ENCODE data around the gene CD27.
"Not testable (repeated sequence)": the region's sequence is repeated elsewhere in the genome, so short reads cannot be mapped to it uniquely, and the experiment has no call there.

Gene CD27

DNA sequence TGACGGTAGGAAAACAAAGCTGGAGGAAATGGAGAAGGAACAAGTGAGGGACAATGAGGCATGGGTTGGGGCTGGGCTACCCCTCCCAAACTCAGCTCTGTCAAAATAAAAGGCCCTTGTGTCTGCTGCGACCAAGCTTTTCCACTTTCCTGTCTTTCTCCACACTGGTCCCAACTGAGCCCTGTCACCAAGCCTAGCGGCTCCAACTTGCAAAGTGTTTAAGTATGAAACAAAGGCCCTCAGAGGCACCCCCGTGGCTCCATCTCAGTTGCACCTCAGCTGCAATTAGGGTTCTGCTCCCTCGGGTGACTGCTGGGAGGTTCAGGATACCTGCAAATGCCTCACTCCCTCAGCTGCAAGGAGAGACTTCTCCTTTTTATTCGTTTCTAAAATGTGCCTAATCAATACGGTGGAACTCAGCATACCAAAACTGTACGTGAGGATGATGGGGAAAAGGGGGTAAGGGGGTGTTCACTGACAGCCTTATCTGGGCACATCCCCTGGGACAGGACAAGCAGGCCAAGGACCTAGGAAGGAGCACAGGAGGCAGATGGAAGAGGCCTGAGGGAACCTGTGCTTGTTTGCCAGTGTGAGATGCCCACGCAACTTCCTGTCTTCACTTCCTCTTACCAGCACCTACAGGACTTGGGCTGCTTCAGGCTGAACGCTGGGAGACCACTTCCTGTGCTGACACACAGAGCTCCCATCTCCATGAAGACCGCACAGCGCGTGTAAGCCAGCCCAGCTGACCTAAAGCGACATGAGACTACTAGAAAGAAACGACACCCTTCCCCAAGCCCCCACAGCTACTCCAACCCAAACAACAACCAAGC lies 16.9 kb downstream of the CD27 start:
- DNase-seq (ENCODE audit: low spot score), result no peak

DNA sequence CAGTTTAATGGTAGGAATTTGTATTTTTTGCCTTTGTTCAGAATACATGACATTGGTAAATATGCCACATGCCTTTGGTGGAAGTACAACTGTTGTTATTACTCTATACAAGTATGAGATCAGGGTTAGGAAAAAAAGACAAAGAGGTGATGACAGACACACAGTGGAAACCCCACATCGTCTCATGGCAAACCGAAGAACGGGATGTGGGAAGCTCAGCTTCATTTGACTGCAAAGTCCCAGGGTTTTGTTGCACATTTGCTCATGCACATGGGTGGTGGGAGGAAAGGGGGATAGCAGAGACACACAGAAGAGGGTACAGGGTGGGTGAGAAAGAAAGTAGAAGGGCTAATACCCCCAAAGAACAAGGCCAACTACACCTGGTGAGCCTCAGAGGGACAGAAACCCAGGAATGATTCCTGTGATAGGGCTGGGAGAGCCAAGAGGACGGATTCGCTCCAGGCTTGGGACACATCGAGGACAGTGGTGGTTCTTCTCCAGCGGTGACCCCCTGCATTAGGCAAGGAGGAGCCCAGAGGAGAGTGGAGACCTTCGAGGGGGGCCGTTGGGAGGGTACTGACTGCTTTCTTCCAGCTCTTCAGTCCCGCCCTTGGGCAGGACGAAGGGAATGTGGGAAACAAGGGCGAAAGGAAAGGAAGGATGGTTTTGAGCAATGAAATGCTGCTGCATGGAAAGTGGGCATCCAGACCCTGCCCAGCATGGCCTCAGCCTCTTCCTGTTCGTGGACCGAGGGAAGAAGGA lies 17.7 kb downstream of the CD27 start:
- DNase-seq (ENCODE audit: low spot score), result no peak

DNA sequence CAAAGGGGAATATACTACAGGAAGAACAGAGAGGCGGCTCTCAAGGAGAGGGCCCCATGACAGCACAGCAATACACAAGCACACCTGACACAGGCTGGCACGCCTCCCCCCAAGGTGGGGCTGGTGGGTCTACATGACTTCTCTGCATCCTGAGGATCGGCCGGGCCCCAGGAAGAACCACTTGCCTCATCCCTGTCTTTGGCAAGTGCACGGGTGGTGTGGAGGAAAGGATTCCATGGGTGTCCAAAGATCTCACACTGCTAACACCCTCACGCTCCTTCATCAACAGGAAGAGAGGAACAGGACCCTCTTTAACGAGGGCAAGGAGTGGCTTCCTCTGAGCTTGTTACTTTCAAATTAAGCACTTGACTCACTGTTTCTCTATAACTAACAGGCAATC lies 18.5 kb downstream of the CD27 start:
- no peak for DNase-seq (ENCODE audit: low spot score)

DNA sequence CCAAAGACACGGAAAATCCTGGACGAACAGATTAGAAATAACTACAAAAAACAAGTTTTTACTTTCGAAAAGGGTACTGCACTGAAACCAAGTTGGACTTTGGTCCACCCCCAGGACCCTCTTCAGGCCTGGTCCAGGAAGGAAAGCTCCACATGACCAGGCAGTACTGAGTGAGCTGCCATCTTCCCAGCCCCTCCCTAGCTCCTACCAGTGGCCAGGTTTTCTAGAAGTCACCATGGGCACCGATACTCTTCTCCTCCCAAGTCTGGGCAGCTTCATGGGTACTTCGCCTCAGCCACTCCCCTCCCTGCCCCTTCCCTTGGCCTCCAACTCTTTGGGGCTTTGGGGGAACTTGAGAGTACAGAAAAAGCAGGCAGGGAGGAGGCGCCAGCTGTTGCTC lies 19.1 kb downstream of the CD27 start:
- no peak for DNase-seq (ENCODE audit: low spot score)

DNA sequence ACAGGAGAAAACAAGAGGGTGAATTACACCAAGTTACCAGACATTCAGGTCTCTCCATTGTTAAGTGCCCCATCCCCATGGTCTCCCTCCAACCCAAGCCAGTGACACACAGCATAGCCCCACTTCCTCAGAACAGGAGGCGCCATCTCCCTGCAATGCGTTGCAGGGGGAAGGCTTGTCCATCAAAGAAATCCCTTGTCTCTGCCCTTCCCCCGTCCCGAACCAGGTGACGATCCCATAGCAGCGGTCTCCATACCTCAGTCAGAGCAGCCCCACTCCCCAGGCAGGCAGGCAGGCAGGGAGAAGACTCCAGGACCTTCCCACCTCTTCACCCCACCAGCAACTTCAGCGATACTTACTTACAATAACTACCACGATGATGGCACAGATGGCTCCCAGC lies 19.8 kb downstream of the CD27 start:
- no peak for DNase-seq (ENCODE audit: low spot score)

DNA sequence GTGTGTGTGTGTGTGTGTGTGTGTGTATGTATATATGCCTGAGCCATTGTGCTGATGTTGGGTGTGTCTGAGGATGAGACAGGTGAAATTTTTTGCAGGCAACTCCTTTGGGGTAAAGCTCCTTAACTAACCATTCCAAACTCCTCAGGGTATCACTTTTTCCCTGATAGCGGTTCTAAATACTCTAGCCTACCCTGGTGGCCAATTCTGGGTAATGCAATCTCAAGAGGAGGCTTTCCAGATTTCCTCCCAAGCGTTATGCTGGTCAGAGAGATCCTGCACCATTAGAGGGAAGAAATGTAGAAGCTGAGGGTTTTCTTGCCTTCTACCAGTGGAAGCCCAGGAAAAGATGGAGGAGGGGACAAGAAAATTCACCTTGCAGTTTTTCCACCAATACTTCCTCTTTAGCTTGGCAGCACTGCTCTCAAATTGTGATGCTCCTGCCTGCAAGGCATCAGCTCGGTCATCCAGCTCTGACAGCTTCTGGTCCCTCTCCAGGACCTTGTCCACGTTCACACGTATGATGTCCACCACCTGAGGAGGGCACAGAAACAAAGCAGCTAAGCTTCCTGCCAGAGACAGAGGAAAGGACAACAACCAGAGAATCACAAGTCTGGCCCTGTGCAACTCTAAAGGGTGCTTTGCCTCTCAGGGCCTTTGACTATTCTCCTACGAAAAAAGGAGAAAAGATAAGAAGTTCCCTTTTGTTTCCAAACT lies 20.9 kb downstream of the CD27 start:
- DNase-seq (ENCODE audit: low spot score), result peak; percentile 72

DNA sequence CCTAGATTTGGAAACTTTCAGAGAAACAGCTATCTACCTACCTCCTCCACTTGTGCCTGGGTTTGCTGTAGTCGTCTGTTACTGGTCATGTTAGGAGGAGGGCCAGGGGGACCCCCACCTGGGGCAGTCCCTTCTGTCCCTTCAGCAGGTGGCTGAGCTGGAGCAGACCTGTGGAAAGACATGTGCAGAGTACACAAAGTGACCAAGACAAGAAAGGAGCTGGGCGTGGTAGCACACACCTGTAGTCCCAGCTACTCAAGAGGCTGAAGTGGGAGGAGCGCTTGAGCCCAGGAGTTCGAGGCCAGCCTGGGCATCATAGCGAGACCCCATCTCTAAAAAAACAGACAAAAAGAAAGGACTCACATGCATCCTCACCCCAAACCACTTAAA lies 21.4 kb downstream of the CD27 start:
- no peak for DNase-seq (ENCODE audit: low spot score)

DNA sequence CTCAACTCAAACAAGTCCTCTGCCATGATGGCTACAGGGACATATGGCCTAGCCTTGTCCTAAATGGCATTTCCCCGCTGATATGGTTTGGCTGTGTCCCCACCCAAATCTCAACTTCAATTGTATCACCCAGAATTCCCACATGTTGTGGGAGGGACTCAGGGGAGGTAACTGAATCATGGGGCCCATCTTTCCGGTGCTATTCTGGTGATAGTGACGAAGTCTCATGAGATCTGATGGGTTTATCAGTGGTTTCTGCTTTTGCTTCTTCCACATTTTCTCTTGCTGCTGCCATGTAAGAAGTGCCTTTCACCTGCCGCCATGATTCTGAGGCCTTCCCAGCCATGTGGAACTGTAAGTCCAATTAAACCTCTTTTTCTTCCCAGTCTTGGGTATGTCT lies 22.0 kb downstream of the CD27 start:
- DNase-seq (ENCODE audit: low spot score), result not testable (repeated sequence)

DNA sequence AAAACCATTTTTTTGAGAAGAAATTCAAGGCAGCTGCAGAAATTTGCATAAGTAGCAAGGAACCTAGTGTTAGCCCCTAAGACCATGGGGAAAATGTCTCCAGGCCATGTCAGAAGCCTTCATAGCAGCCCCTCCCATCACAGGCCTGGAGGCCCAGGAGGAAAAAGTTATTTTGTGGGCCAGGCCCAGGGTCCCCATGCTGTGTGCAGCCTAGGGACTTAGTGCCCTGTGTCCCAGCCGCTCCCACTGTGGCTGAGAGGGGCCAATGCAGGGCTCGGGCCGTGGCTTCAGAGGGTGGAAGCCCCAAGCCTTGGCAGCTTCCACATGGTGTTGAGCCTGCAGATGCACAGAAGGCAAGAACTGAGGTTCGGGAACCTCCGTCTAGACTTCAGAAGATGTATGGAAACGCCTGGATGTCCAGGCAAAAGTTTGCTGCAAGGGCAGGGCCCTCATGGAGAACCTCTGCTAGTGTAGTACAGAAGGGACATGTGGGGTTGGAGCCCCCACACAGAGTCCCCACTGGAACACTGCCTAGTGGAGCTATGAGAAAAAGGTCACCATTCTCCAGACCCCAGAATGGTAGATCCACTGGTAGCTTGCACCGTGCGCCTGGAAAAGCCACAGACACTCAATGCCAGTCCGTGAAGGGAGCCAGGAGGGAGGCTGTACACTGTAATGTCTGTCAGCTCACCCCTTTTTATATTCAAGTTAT lies 23.0 kb downstream of the CD27 start:
- DNase-seq (ENCODE audit: low spot score), result not testable (repeated sequence)

DNA sequence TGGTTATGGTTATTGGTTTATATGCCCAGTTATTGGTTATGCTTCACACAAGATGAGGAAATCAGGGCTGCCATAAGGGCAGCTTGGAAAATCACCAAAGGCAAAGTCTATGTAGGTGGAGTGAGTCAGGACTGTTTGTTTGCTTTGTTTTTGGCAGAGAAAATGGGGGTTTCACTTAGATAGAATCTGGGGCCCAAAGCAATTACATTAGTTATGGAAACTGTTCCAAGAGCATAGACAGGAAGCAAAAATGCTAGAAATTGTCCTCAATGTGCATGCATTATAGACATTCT lies 23.5 kb downstream of the CD27 start:
- peak; percentile 20 for DNase-seq (ENCODE audit: low spot score)

DNA sequence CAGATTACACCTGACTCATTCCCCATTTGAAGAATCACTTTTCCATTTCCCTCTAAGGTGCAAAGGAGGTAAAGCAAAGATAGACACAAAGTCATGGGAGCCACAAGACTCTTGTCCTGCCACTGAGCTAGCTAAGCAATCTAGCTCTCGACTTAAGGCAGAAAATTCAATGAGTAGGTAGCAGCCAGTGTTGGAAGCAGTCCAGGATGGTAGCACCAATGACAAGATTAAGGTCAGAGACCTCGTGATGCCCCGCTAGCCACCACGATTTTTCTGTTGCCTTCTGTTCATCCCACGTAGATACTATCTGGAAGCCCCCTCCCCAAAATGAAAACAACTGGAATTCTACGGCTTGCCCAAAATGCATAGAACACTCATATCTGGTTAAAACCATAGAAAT lies 24.3 kb downstream of the CD27 start:
- DNase-seq (ENCODE audit: low spot score), result no peak

DNA sequence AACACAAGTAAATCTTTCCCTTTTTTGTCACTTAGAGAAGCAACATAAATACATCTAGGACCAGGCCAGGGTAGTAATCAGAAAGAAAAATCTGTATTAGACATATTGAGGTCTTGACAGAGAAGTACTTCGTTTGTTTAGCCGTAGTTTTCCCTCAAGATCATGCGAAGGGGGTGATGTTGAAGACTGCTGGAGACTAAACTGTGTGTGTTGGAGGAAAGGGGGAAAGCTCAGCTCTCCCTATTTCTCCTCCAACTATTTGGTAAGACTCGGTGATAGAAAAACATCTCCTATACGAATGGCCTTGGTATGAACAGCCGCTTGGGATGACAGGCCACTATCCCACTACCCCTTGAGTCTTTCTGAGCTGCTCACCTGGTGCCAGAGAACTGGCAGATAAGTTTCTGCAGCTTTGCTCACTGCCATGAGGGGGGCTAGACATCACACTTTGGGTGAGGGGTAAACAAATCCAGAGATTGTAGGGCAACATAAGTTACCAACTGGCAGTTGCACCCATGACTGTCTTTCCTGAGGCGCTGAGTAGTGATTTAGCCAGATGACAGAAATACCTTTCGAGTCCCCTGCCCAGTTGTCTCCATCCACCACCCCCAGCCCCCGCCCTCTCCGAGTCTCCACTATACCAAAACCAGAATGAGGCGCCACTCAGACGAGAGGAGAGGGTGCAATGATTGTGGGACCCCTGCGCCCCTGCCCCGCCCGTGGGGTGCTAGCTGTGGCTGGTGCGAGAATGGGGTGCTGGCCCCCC lies 25.0 kb downstream of the CD27 start:
- DNase-seq (ENCODE audit: low spot score), result no peak

DNA sequence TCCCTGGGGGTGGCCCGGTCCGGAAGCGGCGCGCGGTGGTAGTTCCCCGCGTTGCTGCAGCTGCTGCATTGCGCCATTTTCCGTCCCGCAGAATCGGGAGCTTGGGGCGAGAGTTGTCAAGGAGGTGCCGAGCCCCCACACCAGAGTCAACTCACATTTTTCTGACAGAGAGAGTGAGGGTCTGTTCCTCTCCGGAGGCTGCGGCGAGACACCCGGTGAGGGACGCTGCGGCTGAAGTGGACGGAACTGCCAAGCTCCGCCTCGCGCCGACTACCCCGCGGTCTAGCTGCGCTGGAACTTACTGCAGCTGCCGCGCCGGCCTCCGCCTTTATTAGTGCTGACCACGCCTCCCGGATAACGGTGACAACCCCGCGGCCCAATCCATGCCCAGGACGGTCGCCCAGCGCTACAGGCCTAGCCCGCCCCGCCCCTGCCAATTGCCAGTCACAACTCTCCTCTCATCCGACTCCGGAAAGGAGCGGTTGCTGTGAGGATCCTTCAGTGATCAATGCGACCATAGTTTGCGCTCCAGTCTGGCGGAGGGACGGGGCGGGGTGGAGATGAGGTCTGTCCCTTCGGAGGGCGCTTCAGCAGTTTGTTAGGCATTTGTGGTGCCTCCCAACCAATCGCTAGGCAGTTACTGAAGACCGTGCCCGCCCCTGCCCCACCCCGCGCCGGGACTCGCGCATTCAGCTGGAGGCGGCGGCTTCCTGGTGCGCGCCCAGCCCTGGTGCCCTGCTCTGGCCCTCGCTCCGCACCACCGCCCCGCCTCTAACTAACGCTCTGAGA lies 25.8 kb downstream of the CD27 start, which contains the start of gene VAMP1:
Gene VAMP1, minus strand, starts transcription at position 303 of the 789 bp plus-strand sequence. Its CDS starts 146 bp downstream, at position 157.
- DNase-seq (ENCODE audit: low spot score), result peak; percentile 97

DNA sequence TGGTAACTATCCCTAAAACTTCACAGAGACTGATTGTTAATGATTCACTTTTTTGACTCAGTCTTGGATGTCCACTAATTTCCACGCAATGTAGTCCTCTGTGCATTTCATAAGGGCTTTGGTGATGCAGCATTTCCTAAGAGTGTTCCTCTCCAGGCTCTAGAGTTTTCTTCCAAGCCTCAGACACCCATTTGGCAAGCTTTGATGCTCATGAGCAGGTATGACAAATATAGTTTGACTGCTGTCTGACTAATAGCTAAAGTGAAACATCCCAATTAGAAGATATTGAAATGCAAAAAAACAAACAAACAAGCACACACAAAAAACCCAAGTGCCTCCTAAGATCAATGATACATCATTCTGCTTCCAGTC lies 27.2 kb downstream of the CD27 start:
- peak; percentile 45 for DNase-seq (ENCODE audit: low spot score)

DNA sequence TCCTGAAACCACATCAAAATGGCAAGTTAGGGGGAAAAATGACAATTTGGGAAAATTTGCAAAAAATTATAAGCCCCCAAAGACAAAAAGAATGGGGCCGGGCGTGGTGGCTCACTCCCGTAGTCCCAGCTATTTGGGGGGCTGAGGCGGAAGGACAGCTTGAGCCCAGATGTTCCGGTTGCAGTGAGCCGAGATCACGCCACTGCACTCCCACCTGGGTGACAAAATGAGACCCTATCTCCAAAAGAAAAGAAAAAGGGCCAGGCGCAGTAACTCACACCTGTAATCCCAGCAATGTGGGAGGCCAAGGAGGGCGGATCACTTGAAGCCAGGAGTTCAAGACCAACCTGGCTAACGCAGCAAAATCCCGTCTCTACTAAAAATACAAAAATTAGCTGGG lies 27.7 kb downstream of the CD27 start:
- DNase-seq (ENCODE audit: low spot score), result no peak

DNA sequence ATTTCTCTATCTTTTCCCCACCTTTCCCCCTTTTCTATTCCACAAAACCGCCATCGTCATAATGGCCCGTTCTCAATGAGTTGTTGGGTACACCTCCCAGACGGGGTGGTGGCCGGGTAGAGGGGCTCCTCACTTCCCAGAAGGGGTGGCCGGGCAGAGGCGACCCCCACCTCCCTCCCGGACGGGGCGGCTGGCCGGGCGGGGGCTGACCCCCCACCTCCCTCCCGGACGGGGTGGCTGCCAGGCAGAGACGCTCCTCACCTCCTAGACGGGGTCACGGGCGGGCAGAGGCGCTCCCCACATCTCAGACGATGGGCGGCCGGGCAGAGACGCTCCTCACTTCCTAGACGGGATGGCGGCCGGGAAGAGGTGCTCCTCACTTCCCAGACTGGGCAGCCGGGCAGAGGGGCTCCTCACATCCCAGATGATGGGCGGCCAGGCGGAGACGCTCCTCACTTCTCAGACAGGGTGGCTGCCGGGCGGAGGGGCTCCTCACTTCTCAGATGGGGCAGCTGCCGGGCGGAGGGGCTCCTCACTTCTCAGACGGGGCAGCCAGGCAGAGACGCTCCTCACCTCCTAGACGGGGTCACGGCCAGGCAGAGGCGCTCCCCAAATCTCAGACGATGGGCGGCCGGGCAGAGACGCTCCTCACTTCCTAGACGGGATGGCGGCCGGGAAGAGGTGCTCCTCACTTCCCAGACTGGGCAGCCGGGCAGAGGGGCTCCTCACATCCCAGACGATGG lies 30.6 kb downstream of the CD27 start:
- DNase-seq (ENCODE audit: low spot score), result not testable (repeated sequence)

DNA sequence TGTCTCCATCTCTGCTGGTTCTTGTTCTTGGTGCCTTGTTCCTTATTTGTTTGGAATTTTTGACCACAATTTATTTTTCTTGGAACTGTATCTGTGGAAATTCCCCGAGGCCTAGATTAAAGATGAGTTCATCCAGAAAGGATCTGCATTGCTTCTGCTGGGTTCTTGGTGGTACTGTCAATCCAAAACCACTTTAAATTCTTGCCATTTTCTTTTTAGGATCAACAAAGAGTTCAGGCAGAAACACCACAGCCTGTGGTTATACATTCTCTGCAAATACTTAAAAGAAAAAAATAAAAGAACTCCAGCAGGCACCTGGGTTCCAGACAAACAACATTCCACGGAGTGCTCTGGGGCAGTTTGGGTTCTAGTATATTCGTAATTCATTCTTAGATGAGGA lies 31.7 kb downstream of the CD27 start:
- DNase-seq (ENCODE audit: low spot score), result peak; percentile 63

DNA sequence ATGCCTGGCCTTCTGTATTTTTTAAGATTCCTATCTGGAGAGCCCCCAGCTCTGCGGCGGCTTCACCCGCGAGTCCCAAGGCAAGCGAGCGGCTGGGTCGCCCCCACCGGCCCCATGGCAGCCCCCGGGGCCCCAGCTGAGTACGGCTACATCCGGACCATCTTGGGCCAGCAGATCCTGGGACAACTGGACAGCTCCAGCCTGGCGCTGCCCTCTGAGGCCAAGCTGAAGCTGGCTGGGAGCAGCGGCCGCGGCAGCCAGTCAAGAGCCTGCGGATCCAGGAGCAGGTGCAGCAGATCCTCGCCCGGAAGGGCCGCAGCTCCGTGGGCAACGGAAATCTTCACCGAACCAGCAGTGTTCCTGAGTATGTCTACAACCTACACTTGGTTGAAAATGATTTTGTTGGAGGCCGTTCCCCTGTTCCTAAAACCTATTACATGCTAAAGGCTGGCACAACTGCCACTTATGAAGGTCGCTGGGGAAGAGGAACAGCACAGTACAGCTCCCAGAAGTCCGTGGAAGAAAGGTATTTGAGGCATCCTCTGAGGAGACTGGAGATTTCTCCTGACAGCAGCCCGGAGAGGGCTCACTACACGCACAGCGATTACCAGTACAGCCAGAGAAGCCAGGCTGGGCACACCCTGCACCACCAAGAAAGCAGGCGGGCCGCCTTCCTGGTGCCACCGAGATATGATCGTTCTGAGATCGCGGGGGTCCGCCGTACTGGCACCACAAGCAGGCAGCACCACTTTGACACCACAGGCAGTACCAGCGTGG lies 33.0 kb downstream of the CD27 start:
- DNase-seq (ENCODE audit: low spot score), result not testable (repeated sequence)

DNA sequence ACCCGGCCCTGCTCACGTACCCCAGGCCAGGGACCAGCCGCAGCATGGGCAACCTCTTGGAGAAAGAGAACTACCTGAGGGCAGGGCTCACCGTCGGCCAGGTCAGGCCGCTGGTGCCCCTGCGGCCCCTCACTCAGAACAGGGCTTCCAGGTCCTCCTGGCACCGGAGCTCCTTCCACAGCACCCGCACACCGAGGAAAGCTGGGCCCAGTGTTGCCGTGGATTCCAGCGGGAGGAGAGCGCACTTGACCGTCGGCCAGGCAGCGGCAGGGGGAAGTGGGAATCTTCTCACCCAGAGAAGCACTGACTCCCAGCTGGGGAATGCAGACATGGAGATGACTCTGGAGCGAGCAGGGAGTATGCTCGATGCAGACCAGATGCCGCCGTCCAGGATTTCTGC lies 33.7 kb downstream of the CD27 start:
- DNase-seq (ENCODE audit: low spot score), result peak; percentile 90
